GM13976 (cell line): ENCODE data around the gene LSAMP.

Experiments used
- DNase-seq: peaks from one replicate; pipeline ENCODE4 v3.0.0; 2012; ENCODE audit warnings: low spot score
- in situ Hi-C: fragments of 300-500 bp; cut with MboI; formaldehyde crosslinking; loops from one replicate; pipeline ENCODE4 v1.12.0; 2022; ENCODE audit warnings: low sequenced_read_pairs, mixed read lengths, inconsistent platforms; ENCODE audit not compliant: unreplicated experiment
- TF ChIP-seq, protein P1 (sequence below): IDR thresholded peaks from 2 replicates; pipeline ENCODE4 v1.5.1; 2012; ENCODE audit warnings: borderline replicate concordance, mild to moderate bottlenecking; ENCODE audit not compliant: insufficient read depth; ENCODE audit errors: extremely low read depth, missing control alignments, control extremely low read depth

LSAMP gene

DNA sequence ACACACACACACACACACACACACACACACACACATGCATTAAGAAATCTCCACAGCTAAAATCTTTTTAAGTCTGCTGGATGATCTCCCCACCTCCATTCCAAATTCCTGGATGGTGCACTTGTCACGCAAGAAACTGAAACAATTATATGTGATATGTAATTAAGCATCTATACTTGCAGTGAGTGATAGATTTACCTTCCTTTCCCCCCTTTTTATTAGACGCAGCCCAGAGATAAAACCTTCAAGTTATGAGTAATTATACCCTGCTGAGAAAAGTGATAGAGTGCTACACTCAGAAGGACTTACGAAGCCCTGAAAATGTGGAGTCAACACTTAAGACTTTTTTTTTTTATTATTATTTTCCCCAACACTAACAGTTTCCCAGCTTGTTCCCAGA, 255.2 kb downstream of the LSAMP start:
- DNase-seq = no peak
- in situ Hi-C loops = no loop called here
- TF ChIP-seq, protein P1, sequence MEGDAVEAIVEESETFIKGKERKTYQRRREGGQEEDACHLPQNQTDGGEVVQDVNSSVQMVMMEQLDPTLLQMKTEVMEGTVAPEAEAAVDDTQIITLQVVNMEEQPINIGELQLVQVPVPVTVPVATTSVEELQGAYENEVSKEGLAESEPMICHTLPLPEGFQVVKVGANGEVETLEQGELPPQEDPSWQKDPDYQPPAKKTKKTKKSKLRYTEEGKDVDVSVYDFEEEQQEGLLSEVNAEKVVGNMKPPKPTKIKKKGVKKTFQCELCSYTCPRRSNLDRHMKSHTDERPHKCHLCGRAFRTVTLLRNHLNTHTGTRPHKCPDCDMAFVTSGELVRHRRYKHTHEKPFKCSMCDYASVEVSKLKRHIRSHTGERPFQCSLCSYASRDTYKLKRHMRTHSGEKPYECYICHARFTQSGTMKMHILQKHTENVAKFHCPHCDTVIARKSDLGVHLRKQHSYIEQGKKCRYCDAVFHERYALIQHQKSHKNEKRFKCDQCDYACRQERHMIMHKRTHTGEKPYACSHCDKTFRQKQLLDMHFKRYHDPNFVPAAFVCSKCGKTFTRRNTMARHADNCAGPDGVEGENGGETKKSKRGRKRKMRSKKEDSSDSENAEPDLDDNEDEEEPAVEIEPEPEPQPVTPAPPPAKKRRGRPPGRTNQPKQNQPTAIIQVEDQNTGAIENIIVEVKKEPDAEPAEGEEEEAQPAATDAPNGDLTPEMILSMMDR = no peak

GRCh38 chr3:116188231-116188785, 257.0 kb downstream of the LSAMP start:
- TF ChIP-seq, protein P1 = no peak
- in situ Hi-C loops = no loop called here
- no peak for DNase-seq

- no peak for DNase-seq
- in situ Hi-C loops = no loop called here
- TF ChIP-seq, protein P1 = no peak
These were observed 259.2 kb downstream of the LSAMP start for GRCh38 chr3:116186049-116186448.

DNA sequence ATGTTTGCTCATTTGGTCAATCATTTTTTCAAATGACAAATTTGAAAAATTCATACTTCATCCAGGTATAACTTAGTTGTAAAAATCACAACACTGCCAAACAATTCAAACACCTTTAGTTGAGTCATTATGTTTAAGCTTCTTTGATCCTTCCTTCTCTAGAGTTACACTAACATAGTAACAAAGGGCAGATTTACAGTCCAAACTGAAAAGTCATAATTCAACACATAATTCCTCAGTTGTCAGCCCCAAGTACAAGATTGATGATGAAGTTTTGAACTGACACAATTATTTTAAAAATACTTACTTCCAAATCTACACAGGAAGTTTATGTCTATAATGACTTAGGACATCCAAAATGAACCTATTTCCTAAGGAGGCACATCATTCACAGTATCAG, 264.1 kb downstream of the LSAMP start:
- TF ChIP-seq, protein P1 = no peak
- no peak for DNase-seq
- in situ Hi-C loops = no loop called here

- DNase-seq = no peak
- in situ Hi-C loops = no loop called here
These were observed 266.2 kb downstream of the LSAMP start for GRCh38 chr3:116179091-116179490.

GRCh38 chr3:116176974-116177555, 268.2 kb downstream of the LSAMP start:
- DNase-seq = no peak
- TF ChIP-seq, protein P1 = no peak
- in situ Hi-C loops = no loop called here

More at GRCh38 chr3:116179091-116179490, 266.2 kb downstream of the LSAMP start:
- TF ChIP-seq, protein P1 = no peak
